Measurements from ENCODE around the gene NAPG. TPM values are rescaled to one million over a fixed set of nuclear protein-coding genes. Genes with fewer than 3 reads are reported as not detected.

The NAPG gene
- total and polyA plus RNA-seq, 9 of the 15 experiments (the other 6 are each of a cell fraction or from before 2014, with no cell fraction given): 31.6 to 63.3 (median 50.9) TPM

DNA sequence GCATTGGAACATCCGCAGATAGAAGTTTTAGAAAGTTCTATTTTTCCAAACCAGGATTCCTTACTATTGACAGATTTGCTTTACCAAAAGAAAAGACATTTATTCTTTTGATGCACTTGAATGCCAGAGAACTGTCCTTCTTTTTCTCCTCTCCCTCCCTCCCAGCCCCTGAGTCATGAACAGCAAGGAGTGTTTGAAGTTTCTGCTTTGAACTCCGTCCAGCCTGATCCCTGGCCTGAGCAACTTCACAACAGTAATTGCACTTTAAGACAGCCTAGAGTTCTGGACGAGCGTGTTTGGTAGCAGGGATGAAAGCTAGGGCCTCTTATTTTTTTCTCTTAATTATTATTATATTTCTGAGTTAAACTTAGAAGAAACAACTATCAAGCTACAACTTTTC lies 37.8 kb upstream of the NAPG start:
- POLR2A ChIA-PET: no interaction called here
- TF ChIP-seq THRA (IDR thresholded peaks at IDR 0.05) (no peak), MEIS2 (IDR thresholded peaks at IDR 0.05; ENCODE audit: partially characterized antibody) (no peak), HMG20A (CRISPR knock-in tag; conservative IDR thresholded peaks at IDR 0.05) (no peak), POLR3A (IDR thresholded peaks at IDR 0.05; ENCODE audit: borderline replicate concordance, extremely low read depth, insufficient read depth, insufficient read length) (no peak), HDAC3 (IDR thresholded peaks at IDR 0.05; ENCODE audit: borderline replicate concordance, partially characterized antibody) (no peak), SRSF3 (IDR thresholded peaks at IDR 0.05; ENCODE audit: insufficient read depth, low read length) (no peak), MCM3 (IDR thresholded peaks at IDR 0.05) (no peak)
- TF ChIP-seq, protein P1, sequence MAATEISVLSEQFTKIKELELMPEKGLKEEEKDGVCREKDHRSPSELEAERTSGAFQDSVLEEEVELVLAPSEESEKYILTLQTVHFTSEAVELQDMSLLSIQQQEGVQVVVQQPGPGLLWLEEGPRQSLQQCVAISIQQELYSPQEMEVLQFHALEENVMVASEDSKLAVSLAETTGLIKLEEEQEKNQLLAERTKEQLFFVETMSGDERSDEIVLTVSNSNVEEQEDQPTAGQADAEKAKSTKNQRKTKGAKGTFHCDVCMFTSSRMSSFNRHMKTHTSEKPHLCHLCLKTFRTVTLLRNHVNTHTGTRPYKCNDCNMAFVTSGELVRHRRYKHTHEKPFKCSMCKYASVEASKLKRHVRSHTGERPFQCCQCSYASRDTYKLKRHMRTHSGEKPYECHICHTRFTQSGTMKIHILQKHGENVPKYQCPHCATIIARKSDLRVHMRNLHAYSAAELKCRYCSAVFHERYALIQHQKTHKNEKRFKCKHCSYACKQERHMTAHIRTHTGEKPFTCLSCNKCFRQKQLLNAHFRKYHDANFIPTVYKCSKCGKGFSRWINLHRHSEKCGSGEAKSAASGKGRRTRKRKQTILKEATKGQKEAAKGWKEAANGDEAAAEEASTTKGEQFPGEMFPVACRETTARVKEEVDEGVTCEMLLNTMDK (IDR thresholded peaks at IDR 0.05; ENCODE audit: borderline replicate concordance, insufficient read depth, low read depth, low read length, poor library complexity, severe bottlenecking): no peak
- TF ChIP-seq, protein P2, sequence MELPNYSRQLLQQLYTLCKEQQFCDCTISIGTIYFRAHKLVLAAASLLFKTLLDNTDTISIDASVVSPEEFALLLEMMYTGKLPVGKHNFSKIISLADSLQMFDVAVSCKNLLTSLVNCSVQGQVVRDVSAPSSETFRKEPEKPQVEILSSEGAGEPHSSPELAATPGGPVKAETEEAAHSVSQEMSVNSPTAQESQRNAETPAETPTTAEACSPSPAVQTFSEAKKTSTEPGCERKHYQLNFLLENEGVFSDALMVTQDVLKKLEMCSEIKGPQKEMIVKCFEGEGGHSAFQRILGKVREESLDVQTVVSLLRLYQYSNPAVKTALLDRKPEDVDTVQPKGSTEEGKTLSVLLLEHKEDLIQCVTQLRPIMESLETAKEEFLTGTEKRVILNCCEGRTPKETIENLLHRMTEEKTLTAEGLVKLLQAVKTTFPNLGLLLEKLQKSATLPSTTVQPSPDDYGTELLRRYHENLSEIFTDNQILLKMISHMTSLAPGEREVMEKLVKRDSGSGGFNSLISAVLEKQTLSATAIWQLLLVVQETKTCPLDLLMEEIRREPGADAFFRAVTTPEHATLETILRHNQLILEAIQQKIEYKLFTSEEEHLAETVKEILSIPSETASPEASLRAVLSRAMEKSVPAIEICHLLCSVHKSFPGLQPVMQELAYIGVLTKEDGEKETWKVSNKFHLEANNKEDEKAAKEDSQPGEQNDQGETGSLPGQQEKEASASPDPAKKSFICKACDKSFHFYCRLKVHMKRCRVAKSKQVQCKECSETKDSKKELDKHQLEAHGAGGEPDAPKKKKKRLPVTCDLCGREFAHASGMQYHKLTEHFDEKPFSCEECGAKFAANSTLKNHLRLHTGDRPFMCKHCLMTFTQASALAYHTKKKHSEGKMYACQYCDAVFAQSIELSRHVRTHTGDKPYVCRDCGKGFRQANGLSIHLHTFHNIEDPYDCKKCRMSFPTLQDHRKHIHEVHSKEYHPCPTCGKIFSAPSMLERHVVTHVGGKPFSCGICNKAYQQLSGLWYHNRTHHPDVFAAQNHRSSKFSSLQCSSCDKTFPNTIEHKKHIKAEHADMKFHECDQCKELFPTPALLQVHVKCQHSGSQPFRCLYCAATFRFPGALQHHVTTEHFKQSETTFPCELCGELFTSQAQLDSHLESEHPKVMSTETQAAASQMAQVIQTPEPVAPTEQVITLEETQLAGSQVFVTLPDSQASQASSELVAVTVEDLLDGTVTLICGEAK (IDR thresholded peaks at IDR 0.05): no peak
- TF ChIP-seq, protein P2 (CRISPR knock-in tag; IDR thresholded peaks at IDR 0.05): no peak

More for the DNA sequence above, 37.8 kb upstream of the NAPG start:
- Histone ChIP-seq H3K9me3 (replicated peaks; ENCODE audit: control insufficient read depth, insufficient read depth, low read depth, low read length) (no peaks in the 10 kb centered on the region), H3K36me3 (ENCODE audit: control insufficient read depth, insufficient read depth, low read length) (no peaks in the 10 kb centered on the region), H3K4me1 (replicated peaks in 1 of 2; ENCODE audit: control insufficient read depth in 2 of 2, insufficient read depth in 2 of 2, low read length in 2 of 2) (no peaks in the 10 kb centered on the region), H2AFZ (ENCODE audit: low read depth, low read length) (no peak overlapping the region), H4K20me1 (replicated peaks; ENCODE audit: control insufficient read depth, insufficient read depth, low read length) (no peaks in the 10 kb centered on the region; the same call in 1 of the 2 replicates), H3K9ac (ENCODE audit: insufficient read depth in 1 of 2, low read depth in 2 of 2, low read length in 2 of 2) (no peak overlapping the region), H3K27me3 (ENCODE audit: control insufficient read depth in 2 of 2, insufficient read depth in 2 of 2, low read length in 2 of 2) (peaks cover 41 to 48% of the 10 kb centered on the region in 2 experiments), H3K4me2 (ENCODE audit: insufficient read depth, low read length) (no peak overlapping the region), H3K79me2 (ENCODE audit: control insufficient read depth, insufficient read depth, low read length) (no peaks in the 10 kb centered on the region), H3K9me1 (ENCODE audit: control insufficient read depth, insufficient read depth, low read length) (no peaks in the 10 kb centered on the region), H3K4me3 (no peak overlapping the region), H3K27ac (ENCODE audit: extremely low read depth, low read depth, low read length) (no peak overlapping the region)
- 2% methylated on average over 4 of the region's 4 CpGs for WGBS (ENCODE audit: insufficient coverage, low coverage, missing lambda C conversion rate)
- no peak for ATAC-seq
- FAIRE-seq: no peak
- intact Hi-C loops (cut with micrococcal nuclease) (no loop called here), in situ Hi-C loops (cut with MboI) (no loop called here)
- no TSS peak for BruUV-seq (replicated peaks)
- DNase-seq (ENCODE audit: extremely low read depth in 1 of 4, low spot score in 3 of 4): no peak
- CTCF ChIA-PET (ENCODE audit: low intra/inter-chr PET ratio): no interaction called here
